WTC11 (cell line): ENCODE results near the gene RSPRY1. TPM values are rescaled to one million over a fixed set of nuclear protein-coding genes. Genes with fewer than 3 reads are reported as not detected.

ENCODE experiments used
- ATAC-seq: fragments of 200-7000 bp; cut with Tn5 transposase; 2 replicates; pipeline ENCODE4 v1.10.0; 2021; ENCODE audit warnings: mild to moderate bottlenecking, moderate library complexity
- CTCF ChIA-PET: fragments of 300-600 bp; sonication (Branson Sonifier 250); formaldehyde crosslinking; loops from one replicate; lab custom pipeline; 2021; ENCODE audit warnings: antibody characterized with exemption; lab: Charles Lee
- POLR2A ChIA-PET: fragments of 350-600 bp; sonication (Branson Sonifier 250); formaldehyde crosslinking; loops from one replicate; lab custom pipeline; 2021; ENCODE audit warnings: antibody characterized with exemption; lab: Charles Lee
- DNase-seq: peaks from one replicate; pipeline ENCODE4 v3.0.0; 2021; ENCODE audit warnings: low spot score
- H3K27ac Mint-ChIP-seq: 2 replicates; pipeline ENCODE4 v1.8.0; 2021; ENCODE audit warnings: mixed read lengths
- H3K27me3 Mint-ChIP-seq: 2 replicates; pipeline ENCODE4 v1.8.0; 2021; ENCODE audit warnings: low read depth, mild to moderate bottlenecking, moderate library complexity, mixed read lengths
- H3K36me3 Mint-ChIP-seq: 2 replicates; pipeline ENCODE4 v1.8.0; 2021; ENCODE audit warnings: mixed read lengths
- H3K4me1 Mint-ChIP-seq: 2 replicates; pipeline ENCODE4 v1.8.0; 2022; ENCODE audit warnings: mixed read lengths
- H3K4me3 Mint-ChIP-seq: 2 replicates; pipeline ENCODE4 v1.8.0; 2021; ENCODE audit warnings: mild to moderate bottlenecking, moderate library complexity, mixed read lengths
- H3K9me3 Mint-ChIP-seq: 2 replicates; pipeline ENCODE4 v1.8.0; 2021; ENCODE audit warnings: mixed read lengths
- ATF6 ChIP-seq: sonication (generic); formaldehyde crosslinking; IDR thresholded peaks from 2 replicates; pipeline ENCODE4 v1.8.1; 2023; ENCODE audit warnings: mild to moderate bottlenecking, missing genetic modification reagents
- CREB1 ChIP-seq: sonication (generic); formaldehyde crosslinking; IDR thresholded peaks from 2 replicates; pipeline ENCODE4 v1.8.0; 2023; ENCODE audit warnings: mild to moderate bottlenecking, missing genetic modification reagents
- E2F1 ChIP-seq: sonication (generic); formaldehyde crosslinking; IDR thresholded peaks from 2 replicates; pipeline ENCODE4 v1.8.0; 2022; ENCODE audit warnings: mild to moderate bottlenecking, missing genetic modification reagents
- FOXJ3 ChIP-seq: sonication (generic); formaldehyde crosslinking; IDR thresholded peaks from 2 replicates; pipeline ENCODE4 v1.9.0; 2021; ENCODE audit warnings: missing genetic modification reagents, mild to moderate bottlenecking, borderline replicate concordance
- FOXK1 ChIP-seq: sonication (generic); formaldehyde crosslinking; IDR thresholded peaks from 2 replicates; pipeline ENCODE4 v1.8.0; 2022; ENCODE audit warnings: mild to moderate bottlenecking, moderate library complexity, missing genetic modification reagents
- FOXP1 ChIP-seq: sonication (generic); formaldehyde crosslinking; IDR thresholded peaks from 2 replicates; pipeline ENCODE4 v1.8.0; 2022; ENCODE audit warnings: missing genetic modification reagents, mild to moderate bottlenecking, moderate library complexity, borderline replicate concordance
- GTF2I ChIP-seq: fragments of 250-450 bp; sonication (Bioruptor Pico); conservative IDR thresholded peaks from 2 replicates; pipeline ENCODE4 v1.4.0; 2021; ENCODE audit warnings: mild to moderate bottlenecking
- HMGXB4 ChIP-seq: sonication (generic); formaldehyde crosslinking; IDR thresholded peaks from 2 replicates; pipeline ENCODE4 v1.8.1; 2023; ENCODE audit warnings: mild to moderate bottlenecking, moderate library complexity, missing genetic modification reagents
- KAT7 ChIP-seq: sonication (generic); formaldehyde crosslinking; IDR thresholded peaks from 2 replicates; pipeline ENCODE4 v1.8.1; 2023; ENCODE audit warnings: missing genetic modification reagents, mild to moderate bottlenecking, borderline replicate concordance
- MLX ChIP-seq: sonication (generic); formaldehyde crosslinking; IDR thresholded peaks from 2 replicates; pipeline ENCODE4 v1.8.1; 2023; ENCODE audit warnings: mild to moderate bottlenecking, missing genetic modification reagents, moderate library complexity
- NFE2L1 ChIP-seq: sonication (generic); formaldehyde crosslinking; IDR thresholded peaks from 2 replicates; pipeline ENCODE4 v1.8.1; 2023; ENCODE audit warnings: missing genetic modification reagents
- NR1H2 ChIP-seq: sonication (generic); formaldehyde crosslinking; IDR thresholded peaks from 2 replicates; pipeline ENCODE4 v1.9.0; 2021; ENCODE audit warnings: mild to moderate bottlenecking, moderate library complexity, missing genetic modification reagents
- OVOL2 ChIP-seq: fragments of 250-450 bp; sonication (Bioruptor Pico); IDR thresholded peaks from 2 replicates; pipeline ENCODE4 v1.9.0; 2021; ENCODE audit warnings: mild to moderate bottlenecking, borderline replicate concordance
- PREB ChIP-seq: sonication (generic); formaldehyde crosslinking; IDR thresholded peaks from 2 replicates; pipeline ENCODE4 v1.8.1; 2022; ENCODE audit warnings: mild to moderate bottlenecking, missing genetic modification reagents, moderate library complexity, borderline replicate concordance
- SP1 ChIP-seq: sonication (generic); formaldehyde crosslinking; conservative IDR thresholded peaks from 2 replicates; pipeline ENCODE4 v1.8.1; 2022; ENCODE audit warnings: missing genetic modification reagents
- ZBTB21 ChIP-seq: sonication (generic); formaldehyde crosslinking; IDR thresholded peaks from 2 replicates; pipeline ENCODE4 v1.8.1; 2023; ENCODE audit warnings: mild to moderate bottlenecking, missing genetic modification reagents, borderline replicate concordance
- ZNF317 ChIP-seq: sonication (generic); formaldehyde crosslinking; IDR thresholded peaks from 2 replicates; pipeline ENCODE4 v1.8.1; 2023; ENCODE audit warnings: low read depth, mild to moderate bottlenecking, moderate library complexity, missing genetic modification reagents, borderline replicate concordance
- ZNF416 ChIP-seq: fragments of 250-450 bp; sonication (Bioruptor Pico); IDR thresholded peaks from 2 replicates; pipeline ENCODE4 v1.9.0; 2021; ENCODE audit warnings: mild to moderate bottlenecking, inconsistent platforms
- ZNF512 ChIP-seq: sonication (generic); formaldehyde crosslinking; IDR thresholded peaks from 2 replicates; pipeline ENCODE4 v1.8.1; 2022; ENCODE audit warnings: missing genetic modification reagents, borderline replicate concordance
- total RNA-seq: library from RNA; stranded (reverse); gene quantifications from 3 replicates; pipeline ENCODE4 v1.2.3, GENCODE V29; 2021

The RSPRY1 gene
- total RNA-seq, 1 experiment from 2014 or later: 26.8 TPM

- ChIA-PET POLR2A (no interaction called here), CTCF (interaction anchor here (2.4 kb wide), 1 partner anchor 153 kb away, joined by 7 read pairs; no protein-coding TSS in a partner anchor)
- TF ChIP-seq ZNF317 (CRISPR knock-in tag) (no peak), OVOL2 (no peak), CREB1 (CRISPR knock-in tag) (no peak), GTF2I (no peak), ATF6 (CRISPR knock-in tag) (no peak), PREB (no peak), NR1H2 (CRISPR knock-in tag) (no peak), HMGXB4 (CRISPR knock-in tag) (no peak), ZNF512 (CRISPR knock-in tag) (no peak), FOXJ3 (no peak), FOXK1 (CRISPR knock-in tag) (no peak), FOXP1 (no peak), NFE2L1 (CRISPR knock-in tag) (no peak), KAT7 (CRISPR knock-in tag) (no peak), ZNF416 (CRISPR knock-in tag) (no peak), MLX (CRISPR knock-in tag) (no peak), ZBTB21 (no peak), SP1 (CRISPR knock-in tag) (no peak), E2F1 (CRISPR knock-in tag) (no peak)
- ATAC-seq (no peak), DNase-seq (no peak)
- Mint-ChIP-seq H3K27me3 (no peaks in the 10 kb centered on the region), H3K36me3 (no peaks in the 10 kb centered on the region), H3K27ac (no peak overlapping the region), H3K4me1 (peaks cover 19% of the 10 kb centered on the region), H3K4me3 (no peak overlapping the region), H3K9me3 (no peaks in the 10 kb centered on the region)
Observed at GRCh38 chr16:57263541-57264351, 77.6 kb downstream of the RSPRY1 start.
